ENCODE measurements around the gene CASKIN2.

DNA sequence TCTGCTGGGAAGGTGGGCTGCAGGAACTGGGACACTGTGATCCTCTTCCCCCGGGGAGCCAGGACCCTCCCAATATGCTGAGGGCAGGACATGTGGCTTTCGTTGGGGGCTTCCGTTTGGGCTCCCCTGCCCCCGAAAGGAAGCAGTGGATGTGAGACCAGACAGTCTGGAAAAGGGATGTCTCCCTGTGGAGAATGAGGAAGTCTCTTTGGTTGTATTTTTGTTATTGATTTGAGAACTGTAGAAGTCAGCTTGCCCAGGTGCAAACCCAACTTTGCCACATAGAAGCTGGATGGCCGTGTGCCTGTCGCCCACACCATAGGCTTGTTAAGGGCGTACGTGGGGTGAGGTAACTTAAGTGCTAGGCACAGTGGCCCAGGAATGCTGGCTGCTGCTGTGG, 28.9 kb upstream of the CASKIN2 start:
- TF ChIP-seq, protein P1, sequence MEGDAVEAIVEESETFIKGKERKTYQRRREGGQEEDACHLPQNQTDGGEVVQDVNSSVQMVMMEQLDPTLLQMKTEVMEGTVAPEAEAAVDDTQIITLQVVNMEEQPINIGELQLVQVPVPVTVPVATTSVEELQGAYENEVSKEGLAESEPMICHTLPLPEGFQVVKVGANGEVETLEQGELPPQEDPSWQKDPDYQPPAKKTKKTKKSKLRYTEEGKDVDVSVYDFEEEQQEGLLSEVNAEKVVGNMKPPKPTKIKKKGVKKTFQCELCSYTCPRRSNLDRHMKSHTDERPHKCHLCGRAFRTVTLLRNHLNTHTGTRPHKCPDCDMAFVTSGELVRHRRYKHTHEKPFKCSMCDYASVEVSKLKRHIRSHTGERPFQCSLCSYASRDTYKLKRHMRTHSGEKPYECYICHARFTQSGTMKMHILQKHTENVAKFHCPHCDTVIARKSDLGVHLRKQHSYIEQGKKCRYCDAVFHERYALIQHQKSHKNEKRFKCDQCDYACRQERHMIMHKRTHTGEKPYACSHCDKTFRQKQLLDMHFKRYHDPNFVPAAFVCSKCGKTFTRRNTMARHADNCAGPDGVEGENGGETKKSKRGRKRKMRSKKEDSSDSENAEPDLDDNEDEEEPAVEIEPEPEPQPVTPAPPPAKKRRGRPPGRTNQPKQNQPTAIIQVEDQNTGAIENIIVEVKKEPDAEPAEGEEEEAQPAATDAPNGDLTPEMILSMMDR (conservative IDR thresholded peaks at IDR 0.05 in 1 of 2, IDR thresholded peaks at IDR 0.05 in 1 of 2; ENCODE audit: extremely low read depth in 1 of 2, insufficient read depth in 1 of 2, low read depth in 1 of 2, low read length in 2 of 2), result no peak
- TF ChIP-seq EZH2 (IDR thresholded peaks at IDR 0.05; ENCODE audit: borderline replicate concordance, low read length), result no peak

Measured in mammary epithelial cell (primary cell).